GM21528 (cell line): ENCODE results near the gene CCDC197.

Source experiments
- ATAC-seq: cut with Tn5 transposase; IDR thresholded peaks from one replicate; pipeline ENCODE4 v1.9.1; 2021; ENCODE audit warnings: mild to moderate bottlenecking, moderate library complexity; ENCODE audit not compliant: unreplicated experiment, low FRiP score

CCDC197 gene

DNA sequence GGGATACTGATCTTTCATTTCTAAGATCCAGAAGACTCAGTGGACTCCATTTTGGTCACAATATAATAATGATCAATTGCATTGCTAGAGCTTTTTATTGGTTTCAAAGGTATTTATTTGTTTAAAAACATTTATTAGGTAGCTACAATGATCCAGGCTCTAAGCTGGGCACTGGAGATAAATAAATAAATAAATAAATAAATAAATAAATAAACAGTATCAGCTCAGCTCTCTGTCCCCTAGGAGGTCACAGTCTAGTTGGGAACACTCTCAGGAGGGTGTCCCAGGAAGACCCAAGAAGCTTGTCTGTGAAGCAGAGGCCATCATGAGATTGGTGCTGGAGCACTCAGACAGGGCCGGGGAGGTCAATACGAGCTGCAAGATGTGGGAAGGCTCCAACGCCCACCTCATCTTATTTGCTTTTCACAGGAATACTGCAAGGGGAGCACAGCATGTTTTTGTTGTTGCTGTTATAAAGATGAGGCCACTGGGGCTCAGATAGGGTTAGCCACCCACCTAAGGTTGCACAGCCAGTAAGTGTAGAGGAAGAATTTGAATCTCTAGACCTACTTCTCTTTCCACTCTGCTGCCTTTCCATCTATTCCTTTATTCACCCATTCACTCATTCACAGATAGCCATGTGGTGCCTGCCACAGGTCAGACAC, 36.2 kb upstream of the CCDC197 start:
- no peak for ATAC-seq

DNA sequence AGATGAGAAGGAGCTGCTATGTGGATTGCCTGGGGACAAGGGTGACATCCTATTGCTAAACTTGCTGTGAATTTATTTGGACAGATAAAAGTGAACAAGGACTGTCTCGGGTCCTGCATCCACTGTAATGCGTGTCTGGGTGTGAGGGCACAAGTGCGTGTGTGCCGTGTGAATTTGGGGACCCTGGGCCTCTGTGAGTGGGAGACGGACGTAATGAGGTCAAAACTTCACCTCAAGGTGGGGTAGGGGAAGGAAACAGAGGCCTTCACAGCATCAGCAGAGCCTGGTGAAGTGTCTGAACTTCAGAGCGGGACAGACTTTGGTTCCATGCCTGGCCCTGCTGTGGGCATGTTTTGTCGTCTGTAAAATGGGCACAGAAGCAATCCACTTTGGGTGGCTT, 35.5 kb upstream of the CCDC197 start:
- no peak for ATAC-seq

DNA sequence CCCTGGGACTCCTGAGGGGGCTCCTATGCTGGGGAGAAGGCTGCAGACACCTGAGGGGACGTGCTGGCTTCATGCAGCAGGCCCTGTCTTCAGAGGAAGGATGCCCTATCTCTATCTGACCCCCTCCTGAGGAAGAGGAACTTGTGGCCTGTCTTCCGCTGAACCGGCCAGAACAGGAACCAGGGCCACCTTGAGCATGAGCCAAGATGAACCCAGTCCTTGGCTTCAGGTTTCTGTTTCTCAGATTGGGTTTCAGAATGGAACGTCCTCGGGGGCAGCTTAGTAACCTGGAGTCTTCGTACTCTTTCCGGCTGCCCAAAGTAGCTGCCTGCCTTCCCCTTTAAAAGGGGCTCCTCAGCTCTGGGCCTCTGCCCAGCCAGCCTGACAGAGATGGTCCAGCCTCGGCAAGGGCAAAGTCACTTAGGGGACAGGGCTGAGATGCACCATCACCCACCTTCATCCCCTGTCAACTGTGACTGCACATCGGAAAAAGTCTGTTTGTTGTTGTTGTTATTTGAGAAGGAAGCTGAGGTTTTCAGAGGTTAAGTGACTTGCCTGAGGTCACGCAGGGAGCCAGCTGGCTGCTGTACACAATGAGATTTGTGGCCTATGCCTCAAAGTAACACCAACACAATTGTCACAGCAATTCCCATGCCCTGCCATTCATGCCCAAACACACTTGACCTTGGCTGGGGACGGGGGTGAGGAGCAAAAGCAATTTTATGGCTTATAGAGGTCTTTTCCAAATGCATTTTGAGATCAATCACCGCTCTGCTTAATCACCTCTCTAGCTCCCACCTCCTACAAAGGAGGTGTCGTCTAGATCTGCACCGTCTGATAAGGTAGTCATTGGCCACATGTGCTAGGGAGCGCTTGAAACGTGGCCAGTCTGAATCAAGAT, 34.1 kb upstream of the CCDC197 start:
- peak; percentile 62 for ATAC-seq

DNA sequence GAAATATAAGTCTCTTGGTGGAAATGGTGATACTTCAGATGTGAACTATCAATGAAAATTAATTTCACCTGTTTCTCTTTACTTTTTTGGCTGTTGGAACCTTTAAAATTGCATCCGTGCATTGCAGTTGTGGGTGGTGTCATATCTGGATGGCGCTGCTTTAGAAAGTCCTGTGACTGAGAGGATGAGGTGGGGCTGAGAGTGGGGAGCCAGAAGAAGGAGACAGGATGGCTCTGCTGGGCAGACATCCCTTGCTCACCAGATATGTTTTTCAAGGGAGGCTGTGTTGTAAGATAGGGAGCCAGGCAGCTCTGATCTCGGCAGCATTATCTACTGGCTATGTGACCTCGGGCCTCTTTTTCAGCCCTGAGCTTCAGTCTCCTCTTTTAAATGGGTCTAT, 33.4 kb upstream of the CCDC197 start:
- no peak for ATAC-seq

DNA sequence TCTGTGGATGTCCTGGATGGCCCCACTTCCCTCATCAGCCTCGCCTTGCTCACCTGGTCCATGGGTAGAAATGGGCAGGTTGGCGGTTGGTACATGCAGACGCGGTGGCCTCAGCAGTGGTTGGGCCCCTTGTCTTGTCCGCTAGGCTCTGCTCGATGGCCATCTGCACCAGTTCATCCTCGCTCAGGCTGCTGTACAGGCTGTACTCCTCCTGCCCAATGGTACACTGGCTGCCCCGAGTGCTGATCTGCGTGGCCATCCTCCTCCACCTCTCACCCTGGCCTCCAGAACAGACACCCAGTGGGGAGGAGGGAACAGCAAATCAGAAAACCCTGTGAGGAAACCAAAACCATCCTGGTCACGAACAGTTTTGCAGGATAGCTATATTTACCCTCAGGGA, 32.8 kb upstream of the CCDC197 start:
- ATAC-seq, result no peak

DNA sequence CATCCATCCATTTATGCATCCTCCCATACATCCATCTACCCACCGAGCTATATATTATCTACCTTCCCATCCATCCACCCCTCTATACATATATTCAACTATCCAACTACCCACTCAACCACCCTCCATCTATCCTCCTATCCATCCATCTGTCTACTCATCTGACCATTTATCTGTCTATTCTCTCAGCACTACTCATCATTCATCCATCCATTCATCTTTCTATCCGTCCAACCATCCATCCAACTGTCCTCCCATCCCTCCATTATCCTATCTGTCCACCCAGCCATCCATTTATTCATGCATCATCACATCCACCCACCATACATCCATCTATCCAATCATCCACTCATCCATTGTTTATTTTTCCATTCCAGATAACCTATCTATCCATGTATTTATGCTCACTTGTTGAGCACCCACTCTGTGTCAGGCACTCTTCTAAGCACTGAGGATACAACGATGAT, 32.2 kb upstream of the CCDC197 start:
- no peak for ATAC-seq

DNA sequence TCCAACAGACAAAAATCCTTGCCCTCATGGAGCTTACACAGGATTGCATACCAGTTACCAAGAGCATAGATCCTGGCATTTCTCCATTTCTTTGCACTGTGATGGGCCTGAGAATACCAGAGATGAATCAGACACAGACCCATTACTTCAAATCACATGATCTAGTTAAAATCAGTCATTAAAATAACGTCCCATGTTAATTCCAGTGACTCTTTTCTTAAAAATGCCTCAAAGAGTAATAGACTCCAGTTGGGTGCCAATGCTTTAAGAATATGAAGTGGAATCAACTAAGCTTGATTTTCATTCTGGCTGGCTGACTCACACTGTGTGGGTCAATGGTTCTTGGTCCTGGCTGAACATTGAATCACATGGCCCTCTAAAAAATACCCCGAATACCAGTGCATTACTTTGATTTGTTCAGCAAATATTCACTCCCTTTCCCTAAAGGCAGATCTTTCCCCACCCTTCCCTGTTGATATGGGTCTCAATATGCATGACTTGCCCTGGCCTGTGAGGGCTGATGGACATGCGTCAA, 31.7 kb upstream of the CCDC197 start:
- ATAC-seq, result no peak

DNA sequence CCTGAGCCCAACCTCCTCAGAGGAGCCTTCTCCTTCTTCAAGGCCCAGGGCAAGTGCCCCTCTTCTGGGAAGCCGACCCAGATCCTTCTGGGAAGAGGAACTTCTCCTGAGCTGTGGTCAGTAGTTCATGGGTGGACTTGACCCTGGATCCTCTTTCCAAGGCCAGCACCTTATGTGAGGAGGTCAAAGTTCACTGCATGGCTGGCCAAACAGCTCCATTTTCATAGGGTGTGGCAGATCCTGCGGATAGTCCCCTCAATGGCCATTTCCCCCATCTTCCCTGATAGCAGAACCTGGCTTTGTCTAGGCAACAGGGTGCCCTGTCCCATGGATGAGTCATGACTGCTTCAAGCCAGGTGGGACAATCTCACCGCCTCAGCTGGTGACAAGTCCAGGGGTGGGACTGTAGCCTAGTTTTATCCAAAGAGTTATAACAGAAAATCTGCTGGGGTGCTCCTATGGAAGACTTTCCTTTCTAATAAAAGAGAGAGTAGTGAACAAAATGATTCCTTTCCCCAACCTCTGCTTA, 31.1 kb upstream of the CCDC197 start:
- no peak for ATAC-seq

DNA sequence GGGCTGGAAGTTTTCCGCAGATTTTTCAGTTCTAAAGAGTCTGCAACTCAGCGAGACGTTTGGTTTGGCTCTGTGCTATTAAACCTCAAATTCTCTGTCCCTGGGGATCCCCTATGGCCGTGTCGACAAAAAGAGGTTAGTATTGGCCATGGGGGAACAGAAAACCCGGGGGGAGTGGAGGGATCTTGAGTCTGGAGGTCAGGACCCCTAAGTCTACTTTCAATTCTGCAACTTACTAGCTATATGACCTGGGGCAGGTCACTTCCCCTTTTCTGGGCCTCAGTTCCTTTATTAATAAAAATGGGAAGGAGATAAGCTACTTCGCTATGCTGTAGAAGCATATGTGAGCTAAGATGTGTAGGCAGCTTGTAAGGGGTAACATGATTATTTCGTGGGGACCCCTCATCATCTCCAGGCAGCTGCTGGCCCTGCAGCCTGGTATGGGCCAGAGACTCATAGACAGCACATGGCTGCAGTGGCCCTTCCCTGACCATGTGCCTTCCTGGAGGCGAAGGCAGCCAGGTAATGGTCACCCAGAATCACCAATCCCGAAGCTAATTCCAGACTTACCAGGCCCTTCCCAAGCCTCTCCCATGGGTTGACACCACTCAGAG, 29.4 kb upstream of the CCDC197 start:
- peak; percentile 44 for ATAC-seq

DNA sequence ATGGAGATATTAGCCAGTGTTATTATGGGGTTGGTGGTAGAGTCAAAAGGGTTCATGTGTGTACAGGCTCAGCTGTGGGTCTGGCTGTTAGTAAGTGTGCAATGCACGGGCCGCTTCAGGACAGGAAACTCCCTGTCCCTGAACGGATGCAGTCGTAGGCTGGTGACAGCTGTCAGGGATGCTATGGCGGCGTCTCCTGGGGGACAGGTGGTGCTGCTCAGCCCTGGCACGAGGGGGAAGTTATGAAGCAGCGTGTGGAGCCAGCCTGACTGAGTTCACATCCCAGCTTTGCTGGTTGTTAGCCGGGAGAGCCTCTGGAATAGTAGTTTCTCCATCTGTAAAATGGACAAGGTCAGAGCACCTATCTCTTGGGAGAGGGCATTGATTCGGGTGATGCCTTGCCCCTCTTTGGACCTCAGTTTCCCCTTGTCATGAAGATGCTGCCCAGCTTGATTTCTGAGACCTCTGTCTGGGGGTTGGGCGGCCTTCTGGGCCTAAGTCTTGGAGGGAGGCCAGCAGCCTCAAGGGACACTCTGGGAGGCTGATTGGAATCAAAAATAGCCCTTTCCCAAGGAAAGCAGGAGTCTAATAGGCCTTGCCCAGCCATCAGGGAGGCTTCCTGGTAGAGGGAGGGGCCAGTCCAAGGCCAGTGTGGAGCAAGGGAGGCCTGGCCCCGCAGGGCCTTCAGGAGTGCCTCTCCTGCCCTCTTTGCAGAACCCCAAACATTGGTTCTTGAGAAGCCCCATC, 27.8 kb upstream of the CCDC197 start:
- ATAC-seq, result no peak

DNA sequence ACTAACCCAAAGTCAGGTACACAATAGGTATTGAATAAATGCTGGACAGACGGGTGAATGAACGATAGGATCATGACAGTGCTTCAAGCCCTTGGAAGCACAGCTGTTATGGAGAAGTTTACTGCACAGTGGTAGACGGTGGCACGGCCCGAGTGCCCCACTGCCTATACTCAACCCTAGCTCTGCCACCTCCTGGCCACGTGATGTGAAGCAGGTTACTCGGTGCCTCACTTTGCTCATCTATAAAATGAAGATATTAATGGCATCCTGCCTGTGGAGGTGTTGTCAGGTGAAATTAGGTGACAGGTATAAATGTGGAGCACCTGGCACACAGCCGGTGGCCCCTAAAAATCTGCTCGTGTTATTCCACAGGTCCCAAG, 26.5 kb upstream of the CCDC197 start:
- ATAC-seq, result peak; percentile 15

DNA sequence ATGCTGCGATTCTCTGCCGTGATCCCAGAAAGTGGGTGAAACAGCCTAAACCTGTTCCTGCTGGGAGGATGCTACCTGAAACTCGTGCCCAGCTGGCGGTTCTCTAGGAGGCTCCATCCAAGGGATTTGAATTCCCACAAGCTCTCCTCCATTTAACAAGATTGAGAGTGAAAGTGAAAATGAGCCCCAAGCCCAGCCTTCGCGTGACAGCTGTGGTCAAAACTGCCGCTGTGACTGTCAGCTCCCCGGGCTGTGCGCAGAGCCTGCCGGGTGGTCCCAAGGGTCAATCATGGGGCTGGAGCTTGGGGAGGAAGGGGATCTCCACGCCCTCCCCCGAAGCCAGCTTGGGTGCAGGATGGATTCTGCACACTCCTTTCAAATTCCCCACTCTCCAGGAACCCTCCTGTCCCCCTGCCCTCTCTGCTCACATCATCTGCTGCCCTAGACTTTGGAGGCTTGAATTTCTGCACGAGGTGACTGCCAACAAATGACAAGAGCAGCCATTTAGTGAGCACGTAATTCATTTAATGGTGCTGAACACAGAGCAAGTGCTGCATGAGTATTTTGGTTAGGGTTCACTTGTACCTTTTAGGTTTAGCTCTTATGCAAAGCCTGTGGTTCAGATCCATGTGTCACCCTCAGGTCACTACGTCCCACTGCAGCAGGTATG, 26.0 kb upstream of the CCDC197 start:
- peak; percentile 40 for ATAC-seq

DNA sequence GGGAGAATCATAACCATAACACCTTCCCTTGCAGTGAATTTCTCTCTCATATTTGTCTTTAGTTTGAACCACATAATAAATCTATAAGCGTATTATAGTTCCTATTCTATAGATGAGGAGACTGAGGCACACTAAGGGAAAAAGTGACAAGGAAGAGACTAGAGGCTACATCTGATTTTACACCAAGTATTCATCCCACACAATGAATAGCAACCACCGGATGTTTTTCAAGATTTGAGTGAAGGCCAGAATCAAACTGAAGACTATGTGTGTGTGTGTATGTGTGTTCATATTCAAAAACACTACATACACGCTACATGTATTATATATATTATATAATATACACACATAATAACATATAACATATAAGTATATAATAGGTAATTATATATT, 25.5 kb upstream of the CCDC197 start:
- ATAC-seq, result no peak

DNA sequence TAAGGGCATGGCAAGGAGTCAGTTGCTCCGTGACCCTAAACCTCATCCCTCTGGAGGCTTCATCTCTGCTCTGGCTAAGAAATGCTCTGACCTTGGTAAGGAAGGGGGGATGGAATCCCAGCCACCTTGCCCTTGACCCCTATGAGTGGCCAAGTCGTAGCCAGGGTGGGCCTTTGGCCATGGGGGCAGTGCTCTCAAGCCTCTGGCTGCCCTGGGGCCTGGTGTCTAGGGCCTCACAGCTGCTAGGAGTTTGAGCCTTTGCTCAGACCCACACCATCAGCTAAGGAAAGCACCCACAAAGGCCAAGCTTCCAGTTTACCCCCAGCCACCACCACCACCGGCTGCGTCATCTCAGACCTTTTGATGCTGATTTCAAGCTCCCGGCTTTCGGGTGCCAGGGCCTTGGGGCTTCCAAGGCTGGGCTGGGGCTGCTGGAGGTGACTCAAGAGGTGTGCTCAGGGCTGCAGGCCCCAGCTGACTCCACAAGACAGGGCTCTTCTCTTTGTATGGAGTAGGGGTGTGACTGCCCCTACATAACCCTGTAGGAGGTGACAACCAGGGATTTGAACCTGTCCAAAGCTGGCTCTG, 24.4 kb upstream of the CCDC197 start:
- no peak for ATAC-seq

DNA sequence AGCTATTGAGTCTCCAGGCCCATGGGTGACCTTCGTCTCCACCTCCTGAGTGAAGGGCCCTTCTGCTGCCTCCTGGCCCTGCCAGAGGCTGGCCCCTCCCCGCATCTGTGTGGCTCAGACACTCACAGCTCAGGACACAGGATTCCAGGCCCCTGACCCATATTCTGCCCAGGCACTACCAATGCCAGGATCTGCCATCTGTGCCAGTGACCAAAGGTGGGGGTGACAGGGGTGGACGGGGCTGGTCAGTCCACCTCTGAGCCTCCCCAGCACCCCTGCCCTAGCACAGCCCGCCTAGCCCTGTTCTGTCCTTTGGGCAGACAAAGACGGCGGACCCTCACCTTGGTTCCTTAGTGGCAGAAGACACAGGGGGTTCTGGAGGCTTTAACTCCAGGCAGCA, 23.5 kb upstream of the CCDC197 start:
- no peak for ATAC-seq

DNA sequence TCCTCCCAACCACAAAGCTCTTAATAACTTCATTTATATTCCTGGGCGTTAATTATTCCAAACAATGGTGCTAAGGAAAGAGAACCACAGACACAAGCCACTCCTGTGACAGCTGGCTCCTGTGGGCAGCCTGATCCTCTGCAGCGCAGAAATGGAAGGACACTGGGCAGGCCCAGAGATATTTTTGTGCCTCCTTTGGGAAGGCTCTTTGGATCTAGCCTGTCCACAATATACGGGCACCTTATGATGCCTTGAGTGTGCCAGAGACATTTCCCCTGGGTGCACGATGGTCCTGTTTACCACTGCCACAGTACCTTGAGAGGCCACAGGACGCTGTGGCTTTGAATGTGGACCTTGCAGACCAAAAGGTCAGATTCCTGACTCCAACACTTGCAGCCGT, 22.8 kb upstream of the CCDC197 start:
- no peak for ATAC-seq

DNA sequence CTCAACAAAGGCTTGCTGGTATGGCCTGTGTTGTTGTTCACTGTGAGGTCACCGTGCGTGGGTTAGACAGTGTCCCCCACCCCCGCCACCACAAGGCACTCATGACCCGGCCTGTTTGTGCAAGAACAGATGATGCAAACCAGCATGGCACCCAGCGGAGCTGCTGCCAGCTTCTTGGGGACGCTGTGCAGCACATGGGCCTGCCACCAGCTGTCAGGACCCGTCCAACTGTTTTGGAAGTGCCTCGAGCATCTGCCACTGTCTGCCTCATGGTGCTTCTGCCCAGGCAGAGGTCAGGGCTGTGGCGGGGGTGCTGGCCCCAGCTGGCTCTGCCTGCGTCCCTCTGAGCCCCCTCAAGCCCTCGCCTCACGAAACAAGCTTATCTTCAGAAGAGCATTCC, 22.3 kb upstream of the CCDC197 start:
- no peak for ATAC-seq

DNA sequence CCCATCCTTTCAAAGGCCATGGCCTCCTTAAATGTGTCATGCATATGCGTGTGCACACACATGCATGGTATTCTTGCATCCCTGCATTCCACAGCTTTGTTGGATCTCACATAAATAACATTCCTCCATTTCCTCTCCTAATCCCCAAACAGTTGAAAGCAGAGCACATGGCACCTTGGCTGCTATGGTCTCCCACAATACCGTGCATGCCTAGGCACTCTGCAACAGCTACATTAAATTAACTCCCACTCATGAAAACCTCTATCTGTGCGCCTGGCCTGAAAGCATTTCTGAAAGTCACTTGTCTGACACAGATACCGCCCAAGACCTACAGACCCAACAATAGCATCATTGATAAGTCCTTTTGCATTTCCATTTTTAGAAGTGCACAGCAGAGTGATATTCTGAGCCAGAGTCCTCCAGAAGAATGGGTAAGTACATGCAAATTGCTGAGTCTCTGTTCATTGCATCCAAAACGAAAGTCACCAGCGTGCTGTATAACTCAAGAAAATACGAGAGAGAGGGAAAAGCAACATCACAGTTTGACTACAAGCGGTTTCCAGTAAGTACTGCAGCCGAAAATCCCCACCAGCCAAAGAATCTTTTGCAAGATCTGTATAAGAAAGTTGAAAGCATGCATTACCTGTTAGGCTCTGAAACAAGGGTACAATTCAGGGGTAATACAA, 21.2 kb upstream of the CCDC197 start:
- ATAC-seq, result peak; percentile 64
